Endothelial cell of umbilical vein (primary cell): ENCODE data around the gene MAML2. TPM values are rescaled to one million over a fixed set of nuclear protein-coding genes. Genes with fewer than 3 reads are reported as not detected.

Experiments
- BruUV-seq: library from RNA; stranded (reverse); fragments of 400-500 nt; replicated peaks from 2 replicates; lab custom pipeline; 2021; lab: Mats Ljungman, UMichigan
- CTCF ChIA-PET: fragments of 300-600, 350-600 bp; sonication (Branson Sonifier 250); formaldehyde crosslinking; loops from one replicate; lab custom pipeline; 2021; ENCODE audit warnings: antibody characterized with exemption, inconsistent platforms; lab: Charles Lee
- POLR2A ChIA-PET: fragments of 300-600, 350-600 bp; sonication (Branson Sonifier 250); formaldehyde crosslinking; loops from one replicate; lab custom pipeline; 2021; ENCODE audit warnings: antibody characterized with exemption, inconsistent platforms; lab: Charles Lee
- DNase-seq: peaks from one replicate; pipeline ENCODE4 v3.0.0-alpha.2; 2011; ENCODE audit warnings: low read depth, low spot score
- FAIRE-seq: peaks from 2 replicates; lab custom pipeline; 2011; peaks lifted over from hg19 to GRCh38; lab: Jason Lieb, UNC
- H2AFZ ChIP-seq: 2 replicates; pipeline ENCODE4 v1.6.0; 2012; ENCODE audit warnings: low read depth, low read length, control low read depth, inconsistent platforms
- H3K27ac ChIP-seq: 2 replicates; pipeline ENCODE4 v1.5.1; 2011; ENCODE audit warnings: low read depth, mild to moderate bottlenecking, control low read depth, low read length, moderate library complexity; ENCODE audit not compliant: insufficient read depth
- H3K27me3 ChIP-seq, 2 experiments: 2 replicates each; pipeline versions ENCODE4 v1.6.0 to v1.6.1; 2011; ENCODE audit warnings: low read length in 2 of 2, mixed read lengths in 1 of 2; ENCODE audit not compliant: control insufficient read depth in 2 of 2, insufficient read depth in 2 of 2
- H3K36me3 ChIP-seq, 2 experiments: 2 replicates in 1 of 2; 3 replicates in 1 of 2; pipeline ENCODE4 v1.5.1; 2011; ENCODE audit warnings: low read length in 2 of 2, mild to moderate bottlenecking in 1 of 2, moderate library complexity in 1 of 2; ENCODE audit not compliant: control insufficient read depth in 2 of 2, insufficient read depth in 2 of 2; ENCODE audit errors: extremely low read depth in 1 of 2
- H3K4me1 ChIP-seq: 3 replicates; pipeline ENCODE4 v1.5.1; 2011; ENCODE audit warnings: mild to moderate bottlenecking, low read length; ENCODE audit not compliant: control insufficient read depth, insufficient read depth; ENCODE audit errors: extremely low read depth
- H3K4me2 ChIP-seq: 2 replicates; pipeline ENCODE4 v1.6.1; 2011; ENCODE audit warnings: low read length, control low read depth, mixed read lengths; ENCODE audit not compliant: insufficient read depth
- H3K4me3 ChIP-seq, 3 experiments: fragments of 200-600 bp in 1 of 3; sonication (generic), shearing (Covaris generic) in 1 of 3; replicated peaks in 1 of 3; 2 replicates each; pipeline ENCODE4 v1.5.1; 2011 to 2016; ENCODE audit warnings: control low read depth in 3 of 3, low read length in 3 of 3, mild to moderate bottlenecking in 2 of 3, inconsistent platforms in 1 of 3, low read depth in 1 of 3, moderate library complexity in 1 of 3; ENCODE audit not compliant: insufficient read depth in 1 of 3
- H3K79me2 ChIP-seq: 2 replicates; pipeline ENCODE4 v1.6.0; 2012; ENCODE audit warnings: low read length, inconsistent platforms; ENCODE audit not compliant: control insufficient read depth, insufficient read depth
- H3K9ac ChIP-seq: replicated peaks from 2 replicates; pipeline ENCODE3; 2011; ENCODE audit warnings: low read length, control low read depth; ENCODE audit not compliant: insufficient read depth; ENCODE audit errors: extremely low read depth
- H3K9me1 ChIP-seq: replicated peaks from 3 replicates; pipeline ENCODE4 v1.6.0; 2011; ENCODE audit warnings: mild to moderate bottlenecking, low read length; ENCODE audit not compliant: control insufficient read depth, insufficient read depth; ENCODE audit errors: extremely low read depth
- H3K9me3 ChIP-seq: replicated peaks from 2 replicates; pipeline ENCODE4 v1.5.1; 2012; ENCODE audit warnings: low read length, inconsistent platforms; ENCODE audit not compliant: control insufficient read depth, insufficient read depth
- H4K20me1 ChIP-seq: replicated peaks from 2 replicates; pipeline ENCODE3; 2011; ENCODE audit warnings: mild to moderate bottlenecking, low read length; ENCODE audit not compliant: control insufficient read depth, insufficient read depth; ENCODE audit errors: extremely low read depth
- EZH2 ChIP-seq: IDR thresholded peaks from 2 replicates; pipeline ENCODE4 v1.6.1; 2012; ENCODE audit warnings: borderline replicate concordance, low read depth, mild to moderate bottlenecking, moderate library complexity, low read length, inconsistent platforms; ENCODE audit not compliant: severe bottlenecking
- GATA2 ChIP-seq: IDR thresholded peaks from 2 replicates; pipeline ENCODE4 v1.7.0; 2011; ENCODE audit warnings: low read depth, mild to moderate bottlenecking, moderate library complexity, mixed read lengths, low read length; ENCODE audit not compliant: insufficient read length, insufficient read depth
- JUN ChIP-seq: IDR thresholded peaks from 2 replicates; pipeline ENCODE4 v1.6.1; 2011; ENCODE audit warnings: borderline replicate concordance, low read depth; ENCODE audit not compliant: insufficient read length, insufficient read depth
- dilution Hi-C: fragments of 300-500 bp; cut with MboI; formaldehyde crosslinking; loops from one replicate; pipeline ENCODE4 v1.15.0; 2019; ENCODE audit warnings: low sequenced_read_pairs; ENCODE audit not compliant: extremely low pct_ligation_motif_present
- intact Hi-C: fragments of 100-400 bp; cut with micrococcal nuclease; formaldehyde crosslinking; loops from one replicate; pipeline ENCODE4 v1.10.0; 2022
- polyA plus RNA-seq, 4 experiments: library from polyadenylated mRNA; depleted of rRNA in 3 of 4; stranded (reverse) in 3 of 4; unstranded in 1 of 4; fragments of >200 nt; gene quantifications; 2 replicates each; pipeline versions ENCODE4 v1.2.1 to v1.2.3, GENCODE V29; 2011 to 2012; ENCODE audit warnings: missing spikeins in 1 of 4
- total RNA-seq: library from RNA; stranded (reverse); gene quantifications from 2 replicates; pipeline ENCODE4 v1.2.3, GENCODE V29; 2021
- TF ChIP-seq, protein P1 (sequence below), 2 donors: IDR thresholded peaks; 1 replicate in 1 of 2; 2 replicates in 1 of 2; pipeline ENCODE4 v1.5.1; 2011; ENCODE audit warnings: low read length in 2 of 2, mild to moderate bottlenecking in 2 of 2, moderate library complexity in 2 of 2, control low read depth in 1 of 2, inconsistent platforms in 1 of 2, low read depth in 1 of 2; ENCODE audit not compliant: insufficient read depth in 1 of 2; ENCODE audit errors: extremely low read depth in 1 of 2
- TF ChIP-seq, protein P2 (sequence below): IDR thresholded peaks from 2 replicates; pipeline ENCODE4 v1.6.1; 2011; ENCODE audit not compliant: insufficient read depth, insufficient read length

Gene MAML2
- total and polyA plus RNA-seq, 2 donors (not counting 3 experiments of a cell fraction or from before 2014, with no cell fraction given), result 12.4 to 16.8 TPM

GRCh38 chr11:96318399-96318798 is 24.6 kb downstream of the MAML2 start:
- Histone ChIP-seq H3K27ac (no peak overlapping the region), H3K4me3 (no peak overlapping the region), H2AFZ (no peak overlapping the region), H3K4me2 (no peak overlapping the region), H3K36me3 (no peaks in the 10 kb centered on the region), H3K27me3 (no peaks in the 10 kb centered on the region), H4K20me1 (no peaks in the 10 kb centered on the region), H3K9me3 (no peaks in the 10 kb centered on the region), H3K9ac (no peak overlapping the region), H3K4me1 (peaks cover 32% of the 10 kb centered on the region), H3K79me2 (peaks cover 17% of the 10 kb centered on the region), H3K9me1 (no peaks in the 10 kb centered on the region)
- ChIA-PET POLR2A (no interaction called here), CTCF (interaction anchor here (1.7 kb wide), 1 partner anchor 25 kb away, joined by 7 read pairs; the partner anchor contains the start of gene MAML2)
- TF ChIP-seq, protein P1, sequence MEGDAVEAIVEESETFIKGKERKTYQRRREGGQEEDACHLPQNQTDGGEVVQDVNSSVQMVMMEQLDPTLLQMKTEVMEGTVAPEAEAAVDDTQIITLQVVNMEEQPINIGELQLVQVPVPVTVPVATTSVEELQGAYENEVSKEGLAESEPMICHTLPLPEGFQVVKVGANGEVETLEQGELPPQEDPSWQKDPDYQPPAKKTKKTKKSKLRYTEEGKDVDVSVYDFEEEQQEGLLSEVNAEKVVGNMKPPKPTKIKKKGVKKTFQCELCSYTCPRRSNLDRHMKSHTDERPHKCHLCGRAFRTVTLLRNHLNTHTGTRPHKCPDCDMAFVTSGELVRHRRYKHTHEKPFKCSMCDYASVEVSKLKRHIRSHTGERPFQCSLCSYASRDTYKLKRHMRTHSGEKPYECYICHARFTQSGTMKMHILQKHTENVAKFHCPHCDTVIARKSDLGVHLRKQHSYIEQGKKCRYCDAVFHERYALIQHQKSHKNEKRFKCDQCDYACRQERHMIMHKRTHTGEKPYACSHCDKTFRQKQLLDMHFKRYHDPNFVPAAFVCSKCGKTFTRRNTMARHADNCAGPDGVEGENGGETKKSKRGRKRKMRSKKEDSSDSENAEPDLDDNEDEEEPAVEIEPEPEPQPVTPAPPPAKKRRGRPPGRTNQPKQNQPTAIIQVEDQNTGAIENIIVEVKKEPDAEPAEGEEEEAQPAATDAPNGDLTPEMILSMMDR (IDR thresholded peaks at IDR 0.05; ENCODE audit: extremely low read depth in 1 of 2, insufficient read depth in 1 of 2, low read depth in 1 of 2, low read length in 2 of 2), result no peak
- TF ChIP-seq, protein P2, sequence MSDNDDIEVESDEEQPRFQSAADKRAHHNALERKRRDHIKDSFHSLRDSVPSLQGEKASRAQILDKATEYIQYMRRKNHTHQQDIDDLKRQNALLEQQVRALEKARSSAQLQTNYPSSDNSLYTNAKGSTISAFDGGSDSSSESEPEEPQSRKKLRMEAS, result no peak
- TF ChIP-seq GATA2, result no peak
- no peak for TF ChIP-seq EZH2
- no peak for TF ChIP-seq JUN
- DNase-seq (no peak), FAIRE-seq (no peak)
- dilution Hi-C loops (no loop called here), intact Hi-C loops (loop anchor here (1.0 kb wide), 1 partner anchor 20 kb away; no protein-coding TSS in a partner anchor)
- no TSS peak for BruUV-seq
